B cell (primary cell): ENCODE results near the gene CHRNA1. TPM values are rescaled to one million over a fixed set of nuclear protein-coding genes. Genes with fewer than 3 reads are reported as not detected.

Source experiments
- ATAC-seq: fragments of 200-7000 bp; cut with Tn5 transposase; one replicate; pipeline ENCODE4 v1.10.0; 2021; ENCODE audit warnings: low read depth, mild to moderate bottlenecking, moderate number of reproducible peaks, moderate library complexity
- CTCF ChIA-PET: fragments of 350-600 bp; sonication (Branson Sonifier 250); formaldehyde crosslinking; loops from one replicate; lab custom pipeline; 2021; ENCODE audit warnings: antibody characterized with exemption, inconsistent platforms; lab: Charles Lee
- POLR2A ChIA-PET: fragments of 350-600 bp; sonication (Branson Sonifier 250); formaldehyde crosslinking; loops from one replicate; lab custom pipeline; 2021; ENCODE audit warnings: antibody characterized with exemption; lab: Charles Lee
- DNase-seq: peaks from one replicate; pipeline ENCODE4 v3.0.0; 2013
- H2AFZ ChIP-seq: 2 replicates; pipeline ENCODE4 v1.6.1; 2012; ENCODE audit warnings: mild to moderate bottlenecking, low read depth, low read length; ENCODE audit not compliant: insufficient read depth, poor library complexity, severe bottlenecking
- H3K27ac ChIP-seq, 2 donors: 1 replicate in 1 of 2; 2 replicates in 1 of 2; pipeline ENCODE4 v1.5.1; 2012 to 2013; ENCODE audit warnings: low read length in 2 of 2, mild to moderate bottlenecking in 2 of 2, moderate library complexity in 1 of 2
- H3K27me3 ChIP-seq, 4 experiments: fragments of 200-600 bp in 1 of 4; sonication (generic) in 1 of 4; replicated peaks in 1 of 4; 1 replicate in 2 of 4; 2 replicates in 2 of 4; pipeline versions ENCODE4 v1.6.1 to v1.7.0; 2013 to 2016; ENCODE audit warnings: low read length in 3 of 4, mild to moderate bottlenecking in 2 of 4, mixed read lengths in 1 of 4, moderate library complexity in 1 of 4; ENCODE audit not compliant: insufficient read depth in 4 of 4, control insufficient read depth in 3 of 4; ENCODE audit errors: control extremely low read depth in 1 of 4
- H3K36me3 ChIP-seq, 2 experiments: replicated peaks in 1 of 2; 1 replicate in 1 of 2; 2 replicates in 1 of 2; pipeline versions ENCODE4 v1.6.1 to v1.7.1; 2013; ENCODE audit warnings: low read length in 1 of 2; ENCODE audit not compliant: insufficient read depth in 2 of 2, control insufficient read depth in 1 of 2; ENCODE audit errors: control extremely low read depth in 1 of 2, extremely low read depth in 1 of 2
- H3K4me1 ChIP-seq, 2 donors: fragments of 200-600 bp in 1 of 2; sonication (generic) in 1 of 2; 1 replicate in 1 of 2; 2 replicates in 1 of 2; pipeline versions ENCODE4 v1.5.1 to v1.6.1; 2013 to 2017; ENCODE audit warnings: low read length in 2 of 2; ENCODE audit not compliant: control insufficient read depth in 2 of 2, insufficient read depth in 2 of 2
- H3K4me2 ChIP-seq: replicated peaks from 2 replicates; pipeline ENCODE3; 2012; ENCODE audit warnings: mild to moderate bottlenecking, low read depth, low read length; ENCODE audit not compliant: poor library complexity, severe bottlenecking
- H3K4me3 ChIP-seq, 5 experiments: fragments of 200-600 bp in 1 of 5; sonication (generic) in 1 of 5; 1 replicate in 3 of 5; 2 replicates in 2 of 5; pipeline versions ENCODE4 v1.5.1 to v1.7.0; 2011 to 2016; ENCODE audit warnings: low read length in 4 of 5, mild to moderate bottlenecking in 4 of 5, low read depth in 2 of 5, control low read depth in 1 of 5, moderate library complexity in 1 of 5; ENCODE audit not compliant: insufficient read depth in 1 of 5; ENCODE audit errors: control extremely low read depth in 1 of 5, extremely low read depth in 1 of 5
- H3K79me2 ChIP-seq: fragments of 200-600 bp; sonication (generic); one replicate; pipeline ENCODE4 v1.6.0; 2016; ENCODE audit warnings: low read length; ENCODE audit not compliant: control insufficient read depth, insufficient read depth
- H3K9ac ChIP-seq: fragments of 200-600 bp; sonication (generic); 2 replicates; pipeline ENCODE4 v1.6.1; 2017; ENCODE audit warnings: mild to moderate bottlenecking, low read length, moderate library complexity
- H3K9me3 ChIP-seq, 3 donors: one replicate each; pipeline versions ENCODE4 v1.6.1 to v1.7.1; 2013; ENCODE audit warnings: low read length in 2 of 3; ENCODE audit not compliant: control insufficient read depth in 2 of 3, insufficient read depth in 1 of 3; ENCODE audit errors: control extremely low read depth in 1 of 3
- H4K20me1 ChIP-seq: 2 replicates; pipeline ENCODE4 v1.6.0; 2012; ENCODE audit warnings: mild to moderate bottlenecking, low read length; ENCODE audit not compliant: insufficient read depth, control insufficient read depth, poor library complexity, severe bottlenecking
- H3K27ac Mint-ChIP-seq: one replicate; pipeline ENCODE4 v1.8.0; 2021; ENCODE audit warnings: mixed read lengths
- H3K27me3 Mint-ChIP-seq: one replicate; pipeline ENCODE4 v1.8.0; 2021; ENCODE audit warnings: mixed read lengths
- H3K4me1 Mint-ChIP-seq: one replicate; pipeline ENCODE4 v1.8.0; 2021; ENCODE audit warnings: mixed read lengths
- H3K4me3 Mint-ChIP-seq: one replicate; pipeline ENCODE4 v1.8.0; 2021; ENCODE audit warnings: mixed read lengths
- H3K9me3 Mint-ChIP-seq: one replicate; pipeline ENCODE4 v1.8.0; 2022; ENCODE audit warnings: mixed read lengths; ENCODE audit not compliant: insufficient read depth
- CTCF ChIP-seq: fragments of 200-600 bp; IDR thresholded peaks from one replicate; pipeline ENCODE4 v1.8.0; 2022; ENCODE audit warnings: antibody characterized with exemption, mild to moderate bottlenecking
- EZH2 ChIP-seq: IDR thresholded peaks from 2 replicates; pipeline ENCODE4 v1.6.1; 2012; ENCODE audit warnings: borderline replicate concordance, low read depth, mild to moderate bottlenecking, moderate library complexity, low read length; ENCODE audit not compliant: insufficient read depth, poor library complexity, severe bottlenecking
- WGBS: methylation state at CpG from one replicate; pipeline ENCODE4 v1.1.5; 2013; ENCODE audit warnings: missing lambda C conversion rate; ENCODE audit not compliant: insufficient coverage; 5-methylcytosine and 5-hydroxymethylcytosine counted together
- intact Hi-C: fragments of 100-400 bp; cut with micrococcal nuclease; formaldehyde crosslinking; loops from one replicate; pipeline ENCODE4 v1.10.0; 2022
- polyA plus RNA-seq: library from polyadenylated mRNA; depleted of rRNA; stranded (reverse); fragments of >200 nt; gene quantifications from 2 replicates; pipeline ENCODE4 v1.2.3, GENCODE V29; 2012
- total RNA-seq, 2 donors: library from RNA; stranded (reverse); fragments of 120-200 nt in 1 of 2; gene quantifications; 1 replicate in 1 of 2; 2 replicates in 1 of 2; pipeline versions ENCODE4 v1.2.3 to v1.2.4, GENCODE V29; 2013 to 2022

The CHRNA1 gene
- total and polyA plus RNA-seq, 2 donors (not counting 1 experiment from before 2014, with no cell fraction given), result 0.20 to 0.22 TPM

GRCh38 chr2:174781298-174781697 is 17.0 kb upstream of the CHRNA1 start:
- H3K4me1 ChIP-seq, result peaks cover 0 to 3% of the 10 kb centered on the region in 2 donors
- no peak overlapping the region for H2AFZ ChIP-seq
- Mint-ChIP-seq H3K27me3 (peaks cover 34% of the 10 kb centered on the region), H3K4me3 (no peak overlapping the region), H3K9me3 (no peaks in the 10 kb centered on the region), H3K27ac (no peak overlapping the region), H3K4me1 (no peaks in the 10 kb centered on the region)
- H3K36me3 ChIP-seq, result no peaks in the 10 kb centered on the region
- no peaks in the 10 kb centered on the region for H3K9me3 ChIP-seq
- TF ChIP-seq CTCF (no peak), EZH2 (no peak)
- H3K4me2 ChIP-seq, result no peak overlapping the region
- WGBS, result 86% methylated on average over 8 of the region's 9 CpGs
- DNase-seq (no peak), ATAC-seq (no peak)
- H3K27ac ChIP-seq, result no peak overlapping the region
- peaks cover 0 to 10% (median 2%) of the 10 kb centered on the region in 4 experiments for H3K27me3 ChIP-seq
- ChIA-PET POLR2A (no interaction called here), CTCF (no interaction called here)
- intact Hi-C loops, result no loop called here
- H3K4me3 ChIP-seq, result no peak overlapping the region
- no peak overlapping the region for H3K9ac ChIP-seq
- H3K79me2 ChIP-seq, result no peaks in the 10 kb centered on the region
- no peaks in the 10 kb centered on the region for H4K20me1 ChIP-seq

- WGBS, result 94% methylated on average over 7 of the region's 7 CpGs
- no peaks in the 10 kb centered on the region for H3K36me3 ChIP-seq
- intact Hi-C loops, result no loop called here
- H4K20me1 ChIP-seq, result no peaks in the 10 kb centered on the region
- no peaks in the 10 kb centered on the region for H3K9me3 Mint-ChIP-seq
- H3K79me2 ChIP-seq, result no peaks in the 10 kb centered on the region
- H3K27ac ChIP-seq, result no peak overlapping the region
- ChIA-PET POLR2A (no interaction called here), CTCF (no interaction called here)
- H3K27ac Mint-ChIP-seq, result no peak overlapping the region
- H3K4me3 ChIP-seq, result no peak overlapping the region
- H3K27me3 ChIP-seq, result peaks cover 0 to 10% (median 2%) of the 10 kb centered on the region in 4 experiments
- peaks cover 0 to 5% of the 10 kb centered on the region in 2 donors for H3K4me1 ChIP-seq
- no peak for ATAC-seq
- H3K9ac ChIP-seq, result no peak overlapping the region
- H3K27me3 Mint-ChIP-seq, result peaks cover 34% of the 10 kb centered on the region
- DNase-seq, result no peak
- TF ChIP-seq EZH2, result no peak
- TF ChIP-seq CTCF, result no peak
- no peak overlapping the region for H2AFZ ChIP-seq
- H3K9me3 ChIP-seq, result no peaks in the 10 kb centered on the region
- peaks cover 4% of the 10 kb centered on the region for H3K4me1 Mint-ChIP-seq
- H3K4me2 ChIP-seq, result no peak overlapping the region
- H3K4me3 Mint-ChIP-seq, result no peak overlapping the region
Observed at GRCh38 chr2:174780856-174781255, 16.6 kb upstream of the CHRNA1 start.
